Ovary (tissue), 3 donors: ENCODE measurements around the gene WDR18.

Experiments
- POLR2A ChIP-seq: fragments of 450-650 bp; IDR thresholded peaks from one replicate; pipeline ENCODE4 v1.6.1; 2017; ENCODE audit warnings: antibody characterized with exemption, mild to moderate bottlenecking, moderate library complexity
- TF ChIP-seq, protein P1 (sequence below), 3 donors: fragments of 450-650 bp in 2 of 3; fragments of 200-600 bp in 1 of 3; IDR thresholded peaks; one replicate each; pipeline versions ENCODE4 v1.5.1 to v1.8.0; 2016 to 2022; ENCODE audit warnings: antibody characterized with exemption in 3 of 3, mild to moderate bottlenecking in 1 of 3
- donor health status: DM: no; HTN: no; CAD: no.

- TF ChIP-seq POLR2A = no peak
- TF ChIP-seq, protein P1, sequence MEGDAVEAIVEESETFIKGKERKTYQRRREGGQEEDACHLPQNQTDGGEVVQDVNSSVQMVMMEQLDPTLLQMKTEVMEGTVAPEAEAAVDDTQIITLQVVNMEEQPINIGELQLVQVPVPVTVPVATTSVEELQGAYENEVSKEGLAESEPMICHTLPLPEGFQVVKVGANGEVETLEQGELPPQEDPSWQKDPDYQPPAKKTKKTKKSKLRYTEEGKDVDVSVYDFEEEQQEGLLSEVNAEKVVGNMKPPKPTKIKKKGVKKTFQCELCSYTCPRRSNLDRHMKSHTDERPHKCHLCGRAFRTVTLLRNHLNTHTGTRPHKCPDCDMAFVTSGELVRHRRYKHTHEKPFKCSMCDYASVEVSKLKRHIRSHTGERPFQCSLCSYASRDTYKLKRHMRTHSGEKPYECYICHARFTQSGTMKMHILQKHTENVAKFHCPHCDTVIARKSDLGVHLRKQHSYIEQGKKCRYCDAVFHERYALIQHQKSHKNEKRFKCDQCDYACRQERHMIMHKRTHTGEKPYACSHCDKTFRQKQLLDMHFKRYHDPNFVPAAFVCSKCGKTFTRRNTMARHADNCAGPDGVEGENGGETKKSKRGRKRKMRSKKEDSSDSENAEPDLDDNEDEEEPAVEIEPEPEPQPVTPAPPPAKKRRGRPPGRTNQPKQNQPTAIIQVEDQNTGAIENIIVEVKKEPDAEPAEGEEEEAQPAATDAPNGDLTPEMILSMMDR (IDR thresholded peaks at IDR 0.05) = no peak
Observed at GRCh38 chr19:1011831-1012333, 27.7 kb downstream of the WDR18 start.
